HEK293T (cell line): ENCODE data around the gene CD47.
A peak's percentile ranks its signal among the peaks of the same experiment; 100 is the strongest.

Experiments used
- CTCF ChIA-PET: fragments of 350-600 bp; formaldehyde crosslinking; extraction: SDS; loops from one replicate; lab custom pipeline; 2021; ENCODE audit warnings: antibody characterized with exemption, inconsistent platforms; lab: Yijun Ruan, JAX
- POLR2A ChIA-PET: fragments of 350-600 bp; formaldehyde crosslinking; extraction: SDS; loops from one replicate; lab custom pipeline; 2020; ENCODE audit warnings: antibody characterized with exemption, inconsistent platforms; lab: Yijun Ruan, JAX
- DNase-seq: peaks from one replicate; pipeline ENCODE4 v3.0.0; 2012; ENCODE audit warnings: mixed read lengths; ENCODE audit errors: extremely low spot score
- ARNT ChIP-seq: fragments of 450-650 bp; IDR thresholded peaks from 2 replicates; pipeline ENCODE4 v1.6.1; 2017; ENCODE audit warnings: mild to moderate bottlenecking
- BHLHE40 ChIP-seq: fragments of 450-650 bp; IDR thresholded peaks from 2 replicates; pipeline ENCODE4 v1.6.1; 2016; ENCODE audit warnings: mild to moderate bottlenecking, moderate library complexity, borderline replicate concordance
- CTBP1 ChIP-seq: fragments of 450-650 bp; IDR thresholded peaks from 2 replicates; pipeline ENCODE4 v1.6.1; 2016; ENCODE audit warnings: borderline replicate concordance
- ELF4 ChIP-seq: fragments of 450-650 bp; IDR thresholded peaks from 2 replicates; pipeline ENCODE4 v1.6.1; 2017; ENCODE audit warnings: antibody characterized with exemption
- FOXA1 ChIP-seq: fragments of 450-650 bp; IDR thresholded peaks from 2 replicates; pipeline ENCODE4 v1.6.1; 2016; ENCODE audit warnings: mild to moderate bottlenecking
- FOXK2 ChIP-seq: fragments of 450-650 bp; IDR thresholded peaks from 2 replicates; pipeline ENCODE4 v1.6.1; 2016; ENCODE audit warnings: mild to moderate bottlenecking
- FOXM1 ChIP-seq: fragments of 450-650 bp; IDR thresholded peaks from 2 replicates; pipeline ENCODE4 v1.6.1; 2017; ENCODE audit warnings: mild to moderate bottlenecking, borderline replicate concordance
- HDGF ChIP-seq: fragments of 450-650 bp; IDR thresholded peaks from 2 replicates; pipeline ENCODE4 v1.6.1; 2017; ENCODE audit warnings: antibody characterized with exemption, borderline replicate concordance
- L3MBTL2 ChIP-seq: fragments of 450-650 bp; conservative IDR thresholded peaks from 2 replicates; pipeline ENCODE4 v1.6.1; 2016; ENCODE audit warnings: mild to moderate bottlenecking
- LEF1 ChIP-seq: fragments of 450-650 bp; IDR thresholded peaks from 2 replicates; pipeline ENCODE4 v1.6.1; 2017; ENCODE audit warnings: mild to moderate bottlenecking, borderline replicate concordance
- NFRKB ChIP-seq: fragments of 450-650 bp; IDR thresholded peaks from 2 replicates; pipeline ENCODE4 v1.6.1; 2016; ENCODE audit warnings: mild to moderate bottlenecking, moderate library complexity
- SP1 ChIP-seq: fragments of 450-650 bp; IDR thresholded peaks from 2 replicates; pipeline ENCODE4 v1.6.1; 2017
- SUZ12 ChIP-seq: fragments of 450-650 bp; IDR thresholded peaks from 2 replicates; pipeline ENCODE4 v1.6.1; 2016; ENCODE audit warnings: mild to moderate bottlenecking
- TARDBP ChIP-seq: fragments of 450-650 bp; IDR thresholded peaks from 2 replicates; pipeline ENCODE4 v1.6.1; 2016
- ZNF384 ChIP-seq: fragments of 450-650 bp; IDR thresholded peaks from 2 replicates; pipeline ENCODE4 v1.6.1; 2016
- TF ChIP-seq, protein P1 (sequence below): fragments of 450-650 bp; IDR thresholded peaks from 2 replicates; pipeline ENCODE4 v1.6.1; 2016

The CD47 gene

DNA sequence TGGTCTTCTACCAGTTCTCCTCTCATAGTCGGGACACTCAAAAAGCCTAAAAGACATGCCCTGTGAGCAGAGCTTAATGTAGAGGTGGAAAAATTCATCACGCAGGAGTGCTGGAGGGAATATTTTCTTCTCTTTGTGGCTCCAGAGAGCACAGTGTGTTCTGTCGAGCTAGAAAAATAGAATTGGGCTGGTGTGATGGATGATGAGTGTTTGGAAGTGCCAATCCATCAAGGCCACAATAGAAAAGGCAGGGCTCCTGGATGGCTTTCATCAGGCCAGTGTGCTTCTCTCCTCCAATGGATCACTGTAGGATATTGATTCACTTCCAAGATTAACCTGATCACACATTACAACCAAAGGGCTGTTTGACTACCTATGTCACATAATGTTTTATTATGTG, 65.7 kb downstream of the CD47 start:
- no peak for DNase-seq
- no peak for TF ChIP-seq ARNT
- no peak for TF ChIP-seq ZNF384
- TF ChIP-seq TARDBP, result no peak
- TF ChIP-seq HDGF, result no peak
- no peak for TF ChIP-seq L3MBTL2
- TF ChIP-seq BHLHE40, result no peak
- TF ChIP-seq CTBP1, result no peak
- TF ChIP-seq FOXM1, result no peak
- TF ChIP-seq SP1, result no peak
- TF ChIP-seq, protein P1, sequence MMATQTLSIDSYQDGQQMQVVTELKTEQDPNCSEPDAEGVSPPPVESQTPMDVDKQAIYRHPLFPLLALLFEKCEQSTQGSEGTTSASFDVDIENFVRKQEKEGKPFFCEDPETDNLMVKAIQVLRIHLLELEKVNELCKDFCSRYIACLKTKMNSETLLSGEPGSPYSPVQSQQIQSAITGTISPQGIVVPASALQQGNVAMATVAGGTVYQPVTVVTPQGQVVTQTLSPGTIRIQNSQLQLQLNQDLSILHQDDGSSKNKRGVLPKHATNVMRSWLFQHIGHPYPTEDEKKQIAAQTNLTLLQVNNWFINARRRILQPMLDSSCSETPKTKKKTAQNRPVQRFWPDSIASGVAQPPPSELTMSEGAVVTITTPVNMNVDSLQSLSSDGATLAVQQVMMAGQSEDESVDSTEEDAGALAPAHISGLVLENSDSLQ, result no peak
- TF ChIP-seq FOXA1, result no peak
- no peak for TF ChIP-seq NFRKB
- CTCF ChIA-PET, result no interaction called here
- POLR2A ChIA-PET, result no interaction called here

DNA sequence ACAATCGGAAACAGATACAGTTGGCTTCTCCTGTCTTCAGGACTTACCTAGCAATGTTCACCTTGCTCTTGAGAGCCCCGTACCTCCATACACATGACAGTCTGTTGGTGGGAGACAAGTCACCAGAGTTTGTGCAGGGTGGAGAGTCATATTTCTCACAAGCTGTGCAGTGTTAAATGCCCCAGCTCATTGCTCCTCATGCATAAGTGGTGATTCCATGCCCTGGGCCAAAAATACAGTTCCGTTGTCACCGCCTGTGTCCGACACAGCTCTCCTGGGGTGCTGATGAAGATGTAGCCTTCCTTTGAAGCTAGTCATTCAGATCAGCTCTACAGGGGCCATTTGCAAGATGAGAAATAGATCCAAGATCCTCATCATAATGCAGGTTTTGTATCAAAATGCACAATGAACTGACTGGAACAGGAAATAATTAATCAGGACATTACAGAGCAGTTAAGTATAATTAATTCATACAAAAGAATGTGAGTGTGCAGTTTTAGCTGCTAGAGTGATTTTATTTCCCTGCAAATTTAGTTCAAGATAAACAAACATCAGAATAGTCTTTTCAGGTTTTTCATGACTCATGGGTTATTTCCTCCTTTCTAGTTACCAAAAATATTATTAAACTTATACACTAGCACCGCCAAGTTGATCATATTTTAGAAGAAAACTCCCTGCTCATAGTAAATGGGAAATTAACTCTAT, 66.5 kb downstream of the CD47 start:
- CTCF ChIA-PET, result no interaction called here

DNA sequence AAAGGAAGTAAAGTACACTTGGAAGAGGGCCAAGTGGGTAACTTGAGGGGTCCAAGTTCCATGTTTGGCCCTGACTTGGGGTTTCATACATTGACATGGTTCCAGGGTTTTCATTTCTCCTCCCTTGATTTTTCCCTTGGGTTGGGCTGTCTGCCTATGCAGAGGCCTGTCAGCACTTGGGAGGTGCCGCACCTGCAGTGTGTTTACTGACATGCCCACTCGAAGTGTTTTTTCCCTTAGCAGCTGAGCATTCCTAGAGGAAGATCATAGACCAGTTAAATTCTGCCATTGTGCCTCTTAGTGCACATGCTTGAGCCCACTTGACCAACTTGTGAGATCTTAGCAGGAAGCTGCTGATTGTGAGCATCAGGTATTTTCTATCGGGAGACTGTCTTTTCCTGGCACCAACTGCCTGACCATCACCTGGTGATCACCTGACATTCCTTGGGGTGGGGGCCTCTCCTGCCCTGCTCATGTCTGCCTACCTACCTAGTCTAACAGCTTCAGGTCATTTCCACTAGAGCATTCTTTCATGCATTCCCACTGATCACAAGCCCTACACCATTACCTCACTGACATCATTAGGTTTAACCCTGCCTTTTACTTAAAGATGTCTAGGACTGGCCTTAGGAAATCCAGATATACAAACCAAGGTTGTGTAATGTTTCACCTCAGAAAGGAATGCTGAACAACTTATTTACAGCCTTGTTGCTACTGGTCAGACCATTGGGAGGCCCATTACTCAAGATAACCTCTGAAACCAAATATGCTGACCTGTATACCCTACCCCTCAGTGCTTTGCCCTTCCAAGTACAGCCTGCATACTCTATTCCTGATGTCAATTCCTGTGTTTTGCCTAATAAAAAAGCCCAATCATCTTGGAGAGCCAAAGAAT, 68.3 kb downstream of the CD47 start:
- TF ChIP-seq ARNT (no peak), NFRKB (no peak), BHLHE40 (no peak), FOXA1 (no peak), CTBP1 (no peak), HDGF (no peak), L3MBTL2 (no peak), TARDBP (no peak), FOXK2 (no peak), LEF1 (no peak)
- TF ChIP-seq, protein P1, result no peak
- POLR2A ChIA-PET, result no interaction called here
- DNase-seq, result no peak
- CTCF ChIA-PET, result no interaction called here

More for the DNA sequence above, 66.5 kb downstream of the CD47 start:
- POLR2A ChIA-PET, result no interaction called here
- no peak for DNase-seq
- TF ChIP-seq ELF4 (no peak), TARDBP (no peak), LEF1 (no peak), SUZ12 (no peak), SP1 (no peak)
- TF ChIP-seq, protein P1, result no peak

DNA sequence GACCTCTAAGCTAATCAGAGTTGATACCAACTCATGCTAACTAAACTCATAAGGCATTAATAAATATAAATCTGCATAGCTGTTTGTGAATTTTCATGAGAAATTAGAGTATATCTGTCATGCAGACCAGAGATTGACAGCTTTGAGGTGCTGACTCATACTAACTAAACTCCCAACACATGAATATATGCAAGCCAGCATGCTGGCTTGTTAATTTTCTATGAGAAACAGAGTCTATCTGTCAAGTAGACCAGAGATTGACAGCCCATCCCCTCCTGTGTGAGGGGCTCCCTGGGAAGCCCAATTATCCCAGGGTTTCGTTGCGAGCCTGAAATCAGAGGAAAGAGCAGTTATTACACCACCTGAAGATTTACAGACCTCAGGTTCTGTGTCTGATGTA, 69.3 kb downstream of the CD47 start:
- no peak for TF ChIP-seq FOXA1
- TF ChIP-seq, protein P1, result peak; percentile 93
- ChIA-PET POLR2A (no interaction called here), CTCF (no interaction called here)
- no peak for DNase-seq

DNA sequence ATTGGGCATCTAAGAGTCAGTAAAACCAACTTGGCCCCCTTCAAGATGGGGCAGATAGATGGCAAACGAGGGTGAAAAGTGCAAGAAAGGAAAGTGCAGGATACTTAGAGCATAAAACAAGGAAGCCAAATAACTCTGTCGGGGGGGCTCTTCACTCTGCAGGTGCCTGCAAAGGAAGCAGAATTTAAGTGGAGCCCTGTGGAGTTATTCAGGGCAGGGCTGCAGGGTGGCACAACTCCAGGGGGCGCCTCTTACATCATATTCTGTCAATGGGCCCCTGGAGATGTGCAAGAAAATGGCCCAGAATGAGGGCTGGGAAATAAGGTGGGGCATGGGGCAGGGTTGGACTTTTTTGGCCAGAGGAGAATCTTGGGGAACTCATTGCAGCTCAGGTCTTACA, 69.7 kb downstream of the CD47 start:
- no peak for DNase-seq
- POLR2A ChIA-PET, result no interaction called here
- no peak for TF ChIP-seq FOXK2
- CTCF ChIA-PET, result no interaction called here

DNA sequence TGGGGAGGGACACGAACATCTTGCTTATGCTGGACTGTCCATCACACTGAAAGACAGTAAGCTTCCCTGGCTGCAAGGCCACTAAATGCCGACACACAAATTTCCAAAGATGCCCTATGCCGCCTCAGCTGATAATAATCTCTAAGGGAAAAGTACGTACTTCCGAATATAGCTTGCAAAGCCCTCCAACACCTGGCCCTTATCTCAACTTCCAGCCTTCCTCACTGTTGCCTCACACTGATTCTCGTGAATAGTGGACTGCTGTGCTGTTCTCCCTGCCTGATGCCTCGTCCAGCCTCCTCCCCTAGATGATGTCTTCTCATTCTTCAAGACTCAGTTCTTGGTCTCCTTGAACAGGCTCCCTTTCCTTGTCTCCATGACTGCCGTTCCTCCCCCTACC, 72.3 kb downstream of the CD47 start:
- ChIA-PET POLR2A (no interaction called here), CTCF (no interaction called here)

More for the DNA sequence above, 72.3 kb downstream of the CD47 start:
- no peak for DNase-seq
- TF ChIP-seq SP1 (no peak), BHLHE40 (no peak), TARDBP (no peak), NFRKB (no peak), FOXM1 (no peak), HDGF (no peak)
- TF ChIP-seq, protein P1, result no peak
